Measurements from ENCODE around the gene EPC1.
"Not testable (repeated sequence)": the region's sequence is repeated elsewhere in the genome, so short reads cannot be mapped to it uniquely, and the experiment has no call there.

GRCh38 chr10:32218206-32219044 is 128.5 kb downstream of the EPC1 start:
- TF ChIP-seq EZH2 (IDR thresholded peaks at IDR 0.05); POLR2AphosphoS5 (IDR thresholded peaks at IDR 0.05; ENCODE audit: borderline replicate concordance, low read depth, low read length): not testable (repeated sequence)
